Liver (tissue), 3 donors: Measurements from ENCODE around the gene ELF2.

Source experiments
- RAD21 ChIP-seq, 2 donors: IDR thresholded peaks; 2 replicates each; pipeline ENCODE4 v1.6.1; 2016; ENCODE audit warnings: antibody characterized with exemption in 2 of 2, mild to moderate bottlenecking in 2 of 2
- REST ChIP-seq: IDR thresholded peaks from 2 replicates; pipeline ENCODE4 v1.6.1; 2016; ENCODE audit warnings: antibody characterized with exemption, mild to moderate bottlenecking
- TF ChIP-seq, protein P1 (sequence below): fragments of 150-350 bp; IDR thresholded peaks from 2 replicates; pipeline ENCODE4 v1.5.1; 2017; ENCODE audit warnings: improper control_type of control experiment, low read depth, low read length; ENCODE audit not compliant: missing input control
- donor health status: healthy.
- donor health status: healthy.

DNA sequence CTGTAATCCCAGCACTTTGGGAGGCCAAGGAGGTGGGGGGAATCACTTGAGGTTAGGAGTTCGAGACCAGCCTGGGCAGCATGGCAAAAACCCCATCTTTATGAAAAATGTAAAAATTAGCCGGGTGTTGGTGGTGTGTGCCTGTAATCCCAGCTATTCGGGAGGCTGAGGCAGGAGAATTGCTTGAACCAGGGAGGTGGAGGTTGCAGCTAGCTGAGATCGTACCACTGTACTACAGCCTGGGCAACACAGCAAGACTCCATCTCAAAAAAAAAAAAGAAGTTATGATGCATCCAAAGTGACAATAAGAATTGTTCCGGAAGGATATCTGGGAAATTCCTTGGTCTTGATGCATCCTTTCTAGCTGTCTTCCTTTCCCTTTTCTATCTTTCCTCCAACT, 154.2 kb downstream of the ELF2 start:
- TF ChIP-seq, protein P1, sequence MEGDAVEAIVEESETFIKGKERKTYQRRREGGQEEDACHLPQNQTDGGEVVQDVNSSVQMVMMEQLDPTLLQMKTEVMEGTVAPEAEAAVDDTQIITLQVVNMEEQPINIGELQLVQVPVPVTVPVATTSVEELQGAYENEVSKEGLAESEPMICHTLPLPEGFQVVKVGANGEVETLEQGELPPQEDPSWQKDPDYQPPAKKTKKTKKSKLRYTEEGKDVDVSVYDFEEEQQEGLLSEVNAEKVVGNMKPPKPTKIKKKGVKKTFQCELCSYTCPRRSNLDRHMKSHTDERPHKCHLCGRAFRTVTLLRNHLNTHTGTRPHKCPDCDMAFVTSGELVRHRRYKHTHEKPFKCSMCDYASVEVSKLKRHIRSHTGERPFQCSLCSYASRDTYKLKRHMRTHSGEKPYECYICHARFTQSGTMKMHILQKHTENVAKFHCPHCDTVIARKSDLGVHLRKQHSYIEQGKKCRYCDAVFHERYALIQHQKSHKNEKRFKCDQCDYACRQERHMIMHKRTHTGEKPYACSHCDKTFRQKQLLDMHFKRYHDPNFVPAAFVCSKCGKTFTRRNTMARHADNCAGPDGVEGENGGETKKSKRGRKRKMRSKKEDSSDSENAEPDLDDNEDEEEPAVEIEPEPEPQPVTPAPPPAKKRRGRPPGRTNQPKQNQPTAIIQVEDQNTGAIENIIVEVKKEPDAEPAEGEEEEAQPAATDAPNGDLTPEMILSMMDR = no peak
- TF ChIP-seq RAD21 (IDR thresholded peaks at IDR 0.05) (no peak), REST (no peak)
